Panc1 (cell line): ENCODE data around the gene PIK3AP1. TPM values are rescaled to one million over a fixed set of nuclear protein-coding genes. Genes with fewer than 3 reads are reported as not detected.

Experiments used
- ATAC-seq: fragments of 200-7000 bp; cut with Tn5 transposase; 2 replicates; pipeline ENCODE4 v1.9.1; 2020; ENCODE audit warnings: mild to moderate bottlenecking, moderate library complexity
- BruUV-seq: library from RNA; stranded (reverse); fragments of 400-500 nt; replicated peaks from 2 replicates; lab custom pipeline; 2021; lab: Mats Ljungman, UMichigan
- CTCF ChIA-PET: fragments of 300-600 bp; sonication (Branson Sonifier 250); formaldehyde crosslinking; loops from one replicate; lab custom pipeline; 2022; ENCODE audit warnings: antibody characterized with exemption; lab: Charles Lee
- POLR2A ChIA-PET: fragments of 300-600 bp; sonication (Branson Sonifier 250); formaldehyde crosslinking; loops from one replicate; lab custom pipeline; 2022; ENCODE audit warnings: antibody characterized with exemption; lab: Charles Lee
- DNase-seq: peaks from one replicate; pipeline ENCODE4 v3.0.0-alpha.2; 2010; ENCODE audit warnings: low read depth, low spot score
- H3K27ac ChIP-seq: 2 replicates; pipeline ENCODE4 v1.5.1; 2011; ENCODE audit warnings: mild to moderate bottlenecking, low read length, inconsistent platforms
- H3K27me3 ChIP-seq: fragments of 200-500 bp; sonication (Bioruptor generic); 2 replicates; pipeline ENCODE4 v1.6.0; 2014; ENCODE audit warnings: low read length, inconsistent platforms; ENCODE audit not compliant: control insufficient read depth, insufficient read depth
- H3K36me3 ChIP-seq: fragments of 200-500 bp; sonication (Bioruptor generic); 2 replicates; pipeline ENCODE4 v1.5.1; 2014; ENCODE audit warnings: inconsistent platforms, mild to moderate bottlenecking, low read length, moderate library complexity; ENCODE audit not compliant: control insufficient read depth, insufficient read depth
- H3K4me1 ChIP-seq: 2 replicates; pipeline ENCODE4 v1.5.1; 2011; ENCODE audit warnings: inconsistent platforms, mild to moderate bottlenecking, low read length, moderate library complexity; ENCODE audit not compliant: control insufficient read depth, insufficient read depth
- H3K4me3 ChIP-seq, 2 experiments: 2 replicates each; pipeline ENCODE4 v1.5.1; 2011 to 2012; ENCODE audit warnings: low read depth in 2 of 2, low read length in 2 of 2, mild to moderate bottlenecking in 2 of 2, inconsistent platforms in 1 of 2, moderate library complexity in 1 of 2
- H3K9me3 ChIP-seq: fragments of 200-500 bp; sonication (Bioruptor generic); 2 replicates; pipeline ENCODE4 v1.5.1; 2014; ENCODE audit warnings: low read depth, mild to moderate bottlenecking, inconsistent platforms, low read length, moderate library complexity; ENCODE audit not compliant: control insufficient read depth, insufficient read depth
- POLR2AphosphoS5 ChIP-seq: IDR thresholded peaks from 2 replicates; pipeline ENCODE4 v1.6.1; 2012; ENCODE audit warnings: mild to moderate bottlenecking, low read depth, low read length, moderate library complexity
- SIN3A ChIP-seq: IDR thresholded peaks from 2 replicates; pipeline ENCODE4 v1.6.1; 2012; ENCODE audit warnings: low read depth, mild to moderate bottlenecking, low read length, moderate library complexity, borderline replicate concordance; ENCODE audit not compliant: insufficient read depth
- TCF7L2 ChIP-seq: IDR thresholded peaks from 2 replicates; pipeline ENCODE4 v1.6.1; 2011; ENCODE audit warnings: mild to moderate bottlenecking, low read depth, low read length, inconsistent platforms
- in situ Hi-C: cut with HindIII; loops from 2 replicates; pipeline ENCODE4 v1.10.0; 2016; ENCODE audit warnings: low sequenced_read_pairs, low pct_unique_long_range_greater_than_20kb
- intact Hi-C: fragments of 100-400 bp; cut with micrococcal nuclease; formaldehyde crosslinking; loops from one replicate; pipeline ENCODE4 v1.10.0; 2022; ENCODE audit not compliant: unreplicated experiment
- total RNA-seq: library from RNA; stranded (reverse); gene quantifications from one replicate; pipeline ENCODE4 v1.2.1, GENCODE V29; 2021; ENCODE audit not compliant: unreplicated experiment
- TF ChIP-seq, protein P1 (sequence below): fragments of 450-650 bp; IDR thresholded peaks from 2 replicates; pipeline ENCODE4 v1.5.1; 2017; ENCODE audit warnings: mild to moderate bottlenecking
- TF ChIP-seq, protein P2 (sequence below), 2 experiments: IDR thresholded peaks; 2 replicates each; pipeline ENCODE4 v1.6.1; 2011 to 2012; ENCODE audit warnings: low read depth in 2 of 2, control low read depth in 1 of 2, low read length in 1 of 2, mild to moderate bottlenecking in 1 of 2, moderate library complexity in 1 of 2; ENCODE audit not compliant: insufficient read depth in 1 of 2

PIK3AP1 gene
- total RNA-seq, 1 experiment from 2014 or later: 2.6 TPM

DNA sequence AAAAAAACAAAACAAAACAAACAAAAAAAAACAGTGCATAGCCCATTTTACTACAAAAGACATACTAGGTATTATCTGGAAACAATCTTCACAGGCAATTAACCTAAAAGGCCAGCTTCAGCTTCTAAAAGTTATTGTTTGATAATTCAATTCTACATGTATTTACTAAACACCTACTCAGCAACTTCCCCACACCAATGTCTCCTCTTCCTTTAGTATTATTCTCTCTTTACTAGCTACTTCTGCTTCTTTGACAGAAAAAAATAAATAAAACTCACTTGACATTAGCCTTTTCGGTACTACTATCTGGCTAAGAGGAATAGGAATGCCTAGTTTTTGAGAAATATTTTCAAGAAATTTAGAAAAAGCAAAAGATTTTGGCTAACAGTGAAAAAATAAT lies 136.3 kb downstream of the PIK3AP1 start:
- BruUV-seq: no TSS peak
- no peak overlapping the region for H3K27ac ChIP-seq
- POLR2A ChIA-PET: no interaction called here
- CTCF ChIA-PET: no interaction called here
- H3K9me3 ChIP-seq: no peaks in the 10 kb centered on the region
- ATAC-seq: no peak
- DNase-seq: no peak
- TF ChIP-seq SIN3A (no peak), TCF7L2 (no peak), POLR2AphosphoS5 (no peak)
- TF ChIP-seq, protein P1, sequence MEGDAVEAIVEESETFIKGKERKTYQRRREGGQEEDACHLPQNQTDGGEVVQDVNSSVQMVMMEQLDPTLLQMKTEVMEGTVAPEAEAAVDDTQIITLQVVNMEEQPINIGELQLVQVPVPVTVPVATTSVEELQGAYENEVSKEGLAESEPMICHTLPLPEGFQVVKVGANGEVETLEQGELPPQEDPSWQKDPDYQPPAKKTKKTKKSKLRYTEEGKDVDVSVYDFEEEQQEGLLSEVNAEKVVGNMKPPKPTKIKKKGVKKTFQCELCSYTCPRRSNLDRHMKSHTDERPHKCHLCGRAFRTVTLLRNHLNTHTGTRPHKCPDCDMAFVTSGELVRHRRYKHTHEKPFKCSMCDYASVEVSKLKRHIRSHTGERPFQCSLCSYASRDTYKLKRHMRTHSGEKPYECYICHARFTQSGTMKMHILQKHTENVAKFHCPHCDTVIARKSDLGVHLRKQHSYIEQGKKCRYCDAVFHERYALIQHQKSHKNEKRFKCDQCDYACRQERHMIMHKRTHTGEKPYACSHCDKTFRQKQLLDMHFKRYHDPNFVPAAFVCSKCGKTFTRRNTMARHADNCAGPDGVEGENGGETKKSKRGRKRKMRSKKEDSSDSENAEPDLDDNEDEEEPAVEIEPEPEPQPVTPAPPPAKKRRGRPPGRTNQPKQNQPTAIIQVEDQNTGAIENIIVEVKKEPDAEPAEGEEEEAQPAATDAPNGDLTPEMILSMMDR: no peak
- TF ChIP-seq, protein P2, sequence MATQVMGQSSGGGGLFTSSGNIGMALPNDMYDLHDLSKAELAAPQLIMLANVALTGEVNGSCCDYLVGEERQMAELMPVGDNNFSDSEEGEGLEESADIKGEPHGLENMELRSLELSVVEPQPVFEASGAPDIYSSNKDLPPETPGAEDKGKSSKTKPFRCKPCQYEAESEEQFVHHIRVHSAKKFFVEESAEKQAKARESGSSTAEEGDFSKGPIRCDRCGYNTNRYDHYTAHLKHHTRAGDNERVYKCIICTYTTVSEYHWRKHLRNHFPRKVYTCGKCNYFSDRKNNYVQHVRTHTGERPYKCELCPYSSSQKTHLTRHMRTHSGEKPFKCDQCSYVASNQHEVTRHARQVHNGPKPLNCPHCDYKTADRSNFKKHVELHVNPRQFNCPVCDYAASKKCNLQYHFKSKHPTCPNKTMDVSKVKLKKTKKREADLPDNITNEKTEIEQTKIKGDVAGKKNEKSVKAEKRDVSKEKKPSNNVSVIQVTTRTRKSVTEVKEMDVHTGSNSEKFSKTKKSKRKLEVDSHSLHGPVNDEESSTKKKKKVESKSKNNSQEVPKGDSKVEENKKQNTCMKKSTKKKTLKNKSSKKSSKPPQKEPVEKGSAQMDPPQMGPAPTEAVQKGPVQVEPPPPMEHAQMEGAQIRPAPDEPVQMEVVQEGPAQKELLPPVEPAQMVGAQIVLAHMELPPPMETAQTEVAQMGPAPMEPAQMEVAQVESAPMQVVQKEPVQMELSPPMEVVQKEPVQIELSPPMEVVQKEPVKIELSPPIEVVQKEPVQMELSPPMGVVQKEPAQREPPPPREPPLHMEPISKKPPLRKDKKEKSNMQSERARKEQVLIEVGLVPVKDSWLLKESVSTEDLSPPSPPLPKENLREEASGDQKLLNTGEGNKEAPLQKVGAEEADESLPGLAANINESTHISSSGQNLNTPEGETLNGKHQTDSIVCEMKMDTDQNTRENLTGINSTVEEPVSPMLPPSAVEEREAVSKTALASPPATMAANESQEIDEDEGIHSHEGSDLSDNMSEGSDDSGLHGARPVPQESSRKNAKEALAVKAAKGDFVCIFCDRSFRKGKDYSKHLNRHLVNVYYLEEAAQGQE (IDR thresholded peaks at IDR 0.05; ENCODE audit: insufficient read depth in 1 of 2, low read depth in 2 of 2, low read length in 1 of 2): no peak
- in situ Hi-C loops (no loop called here), intact Hi-C loops (no loop called here)
- peaks cover 41% of the 10 kb centered on the region for H3K4me1 ChIP-seq
- H3K36me3 ChIP-seq: peaks cover 9% of the 10 kb centered on the region
- H3K4me3 ChIP-seq: no peak overlapping the region
- H3K27me3 ChIP-seq: no peaks in the 10 kb centered on the region

DNA sequence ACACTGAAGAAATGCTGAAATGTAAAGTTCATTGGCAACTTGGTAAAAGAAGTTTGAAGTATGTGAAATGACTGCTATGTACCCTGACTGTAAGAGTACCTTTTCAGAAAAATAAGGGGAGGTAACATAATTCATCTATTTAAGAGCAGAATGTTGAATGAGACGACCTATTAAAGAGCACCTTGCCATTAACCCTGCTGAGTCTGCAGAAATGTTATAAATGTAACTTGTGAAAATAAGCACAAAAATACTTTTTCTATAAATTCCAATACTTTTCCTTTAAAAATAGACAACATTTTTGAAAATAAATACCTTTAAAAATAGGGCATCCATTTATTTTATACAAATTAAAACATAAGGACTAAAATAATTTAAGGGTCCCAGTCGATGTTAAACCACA lies 141.2 kb downstream of the PIK3AP1 start:
- ChIA-PET CTCF (no interaction called here), POLR2A (interaction anchor here (0.8 kb wide), 1 partner anchor 12 kb away, joined by 4 read pairs; no protein-coding TSS in a partner anchor)
- TF ChIP-seq, protein P2 (IDR thresholded peaks at IDR 0.05; ENCODE audit: insufficient read depth in 1 of 2, low read depth in 2 of 2, low read length in 1 of 2): no peak
- no peak for TF ChIP-seq SIN3A
- no peak for TF ChIP-seq TCF7L2
- TF ChIP-seq POLR2AphosphoS5: no peak
- TF ChIP-seq, protein P1: no peak
- H3K4me3 ChIP-seq: no peak overlapping the region
- intact Hi-C loops (no loop called here), in situ Hi-C loops (no loop called here)
- H3K36me3 ChIP-seq: peaks cover 13% of the 10 kb centered on the region; the same call in 1 of the 2 replicates
- H3K9me3 ChIP-seq: no peaks in the 10 kb centered on the region
- DNase-seq (no peak), ATAC-seq (no peak)
- H3K27ac ChIP-seq: no peak overlapping the region
- BruUV-seq: no TSS peak
- peaks cover 28% of the 10 kb centered on the region for H3K4me1 ChIP-seq
- H3K27me3 ChIP-seq: no peaks in the 10 kb centered on the region
